Esophagus squamous epithelium (tissue), 4 donors: ENCODE results near the gene MAMDC2.

Experiments used
- CTCF ChIP-seq, 6 experiments: fragments of 450-650 bp in 4 of 6; fragments of 200-600 bp in 2 of 6; sonication (generic) in 2 of 6; IDR thresholded peaks; one replicate each; pipeline ENCODE4 v1.5.1; 2016 to 2019; ENCODE audit warnings: antibody characterized with exemption in 6 of 6, mild to moderate bottlenecking in 4 of 6, moderate library complexity in 4 of 6
- POLR2A ChIP-seq, 4 donors: fragments of 450-650 bp; IDR thresholded peaks; one replicate each; pipeline ENCODE4 v1.6.1; 2017; ENCODE audit warnings: antibody characterized with exemption in 4 of 4, mild to moderate bottlenecking in 4 of 4, moderate library complexity in 3 of 4

- TF ChIP-seq CTCF (IDR thresholded peaks at IDR 0.05): no peak
- TF ChIP-seq POLR2A (IDR thresholded peaks at IDR 0.05): no peak
Measured at GRCh38 chr9:70060148-70060882, 16.7 kb downstream of the MAMDC2 start.
